ENCODE data around the gene PRPF40B.

Gene PRPF40B

DNA sequence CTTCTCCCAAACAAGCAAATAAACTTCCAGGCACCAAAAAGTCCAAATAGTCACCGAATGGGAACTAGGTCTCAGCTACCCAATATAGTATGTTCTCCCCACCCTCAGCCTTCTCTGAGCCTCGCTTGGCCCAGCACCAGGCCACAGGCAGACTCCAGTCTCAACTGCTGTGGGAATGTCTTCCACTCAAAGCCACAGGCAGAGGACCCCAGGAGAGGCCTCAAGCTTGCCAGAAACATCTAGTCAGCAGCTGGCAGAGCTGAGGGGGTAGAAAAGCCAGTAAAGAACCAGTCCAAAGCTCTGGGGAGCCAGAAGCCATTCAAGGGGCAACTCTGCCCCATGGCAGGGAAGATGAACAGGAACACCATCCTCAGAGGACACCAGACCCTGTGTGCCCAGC lies 42.0 kb downstream of the PRPF40B start:
- DNase-seq (ENCODE audit: low read depth in 2 of 2), result peak in 1 of 2 donors; percentile 41
- TF ChIP-seq, protein P1, sequence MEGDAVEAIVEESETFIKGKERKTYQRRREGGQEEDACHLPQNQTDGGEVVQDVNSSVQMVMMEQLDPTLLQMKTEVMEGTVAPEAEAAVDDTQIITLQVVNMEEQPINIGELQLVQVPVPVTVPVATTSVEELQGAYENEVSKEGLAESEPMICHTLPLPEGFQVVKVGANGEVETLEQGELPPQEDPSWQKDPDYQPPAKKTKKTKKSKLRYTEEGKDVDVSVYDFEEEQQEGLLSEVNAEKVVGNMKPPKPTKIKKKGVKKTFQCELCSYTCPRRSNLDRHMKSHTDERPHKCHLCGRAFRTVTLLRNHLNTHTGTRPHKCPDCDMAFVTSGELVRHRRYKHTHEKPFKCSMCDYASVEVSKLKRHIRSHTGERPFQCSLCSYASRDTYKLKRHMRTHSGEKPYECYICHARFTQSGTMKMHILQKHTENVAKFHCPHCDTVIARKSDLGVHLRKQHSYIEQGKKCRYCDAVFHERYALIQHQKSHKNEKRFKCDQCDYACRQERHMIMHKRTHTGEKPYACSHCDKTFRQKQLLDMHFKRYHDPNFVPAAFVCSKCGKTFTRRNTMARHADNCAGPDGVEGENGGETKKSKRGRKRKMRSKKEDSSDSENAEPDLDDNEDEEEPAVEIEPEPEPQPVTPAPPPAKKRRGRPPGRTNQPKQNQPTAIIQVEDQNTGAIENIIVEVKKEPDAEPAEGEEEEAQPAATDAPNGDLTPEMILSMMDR (IDR thresholded peaks at IDR 0.05; ENCODE audit: low read depth, low read length), result no peak
- no peak overlapping the region for H3K4me3 ChIP-seq (replicated peaks in 1 of 2; ENCODE audit: low read depth in 2 of 2, low read length in 2 of 2)

DNA sequence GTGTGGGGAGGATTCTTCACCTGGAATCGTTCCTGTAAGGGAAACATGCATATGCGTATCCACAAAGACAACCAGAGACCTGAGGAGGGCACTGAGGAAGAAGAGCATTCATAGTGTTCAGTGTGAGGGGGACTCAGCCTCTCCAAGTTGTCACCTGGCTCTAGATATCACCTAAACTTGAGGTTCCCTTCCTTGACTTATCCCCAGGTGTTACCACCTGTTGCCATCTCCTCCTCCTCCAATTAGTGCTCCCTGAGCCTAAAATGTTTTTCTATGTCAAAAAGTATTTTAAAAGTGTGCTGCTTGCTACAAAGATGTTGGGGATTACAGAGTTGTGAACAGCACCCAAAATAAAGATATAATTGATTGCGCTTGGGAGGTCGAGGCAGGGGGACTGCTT lies 42.8 kb downstream of the PRPF40B start:
- TF ChIP-seq, protein P1 (IDR thresholded peaks at IDR 0.05; ENCODE audit: low read depth, low read length), result no peak
- H3K4me3 ChIP-seq (replicated peaks in 1 of 2; ENCODE audit: low read depth in 2 of 2, low read length in 2 of 2), result no peak overlapping the region
- no peak for DNase-seq (ENCODE audit: low read depth in 2 of 2)

DNA sequence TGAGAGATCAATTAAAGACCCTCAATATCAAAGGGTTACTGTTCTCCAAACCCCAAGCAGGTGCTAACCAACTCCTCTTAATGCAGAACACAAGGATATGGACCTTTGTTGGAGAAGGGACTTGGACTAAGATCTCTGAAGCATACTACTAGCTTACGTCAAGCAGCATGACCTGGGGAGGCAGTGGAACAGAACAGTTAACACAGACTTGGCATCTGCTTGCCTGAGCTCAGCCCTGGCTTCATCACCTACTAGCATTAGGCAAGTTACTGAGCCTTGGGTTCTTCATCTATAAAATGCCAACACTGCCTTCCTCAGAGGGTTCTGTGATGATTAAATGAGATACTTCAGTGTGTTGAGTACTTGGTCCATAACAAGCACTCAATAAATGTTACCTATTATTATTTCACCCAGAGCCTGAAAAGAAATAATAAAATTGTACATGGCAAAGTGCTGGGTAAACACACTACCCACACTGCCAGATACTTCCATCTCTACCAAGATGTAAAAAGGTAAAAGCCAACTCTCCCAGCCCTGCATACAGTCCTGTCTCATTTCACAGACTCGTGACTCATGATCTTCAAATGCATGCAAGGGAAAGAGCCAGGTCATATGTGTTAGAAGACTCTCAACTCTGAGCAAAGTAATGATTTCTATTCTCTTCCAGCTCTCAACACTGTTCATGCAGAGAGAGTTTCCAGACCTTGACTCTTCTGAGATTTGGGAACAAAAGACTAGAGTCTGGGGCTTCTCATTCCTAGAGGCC lies 44.1 kb downstream of the PRPF40B start:
- H3K4me3 ChIP-seq (replicated peaks in 1 of 2; ENCODE audit: low read depth in 2 of 2, low read length in 2 of 2), result no peak overlapping the region
- DNase-seq (ENCODE audit: low read depth in 2 of 2), result peak in 1 of 2 donors; percentile 65
- TF ChIP-seq, protein P1 (IDR thresholded peaks at IDR 0.05; ENCODE audit: low read depth, low read length), result no peak

DNA sequence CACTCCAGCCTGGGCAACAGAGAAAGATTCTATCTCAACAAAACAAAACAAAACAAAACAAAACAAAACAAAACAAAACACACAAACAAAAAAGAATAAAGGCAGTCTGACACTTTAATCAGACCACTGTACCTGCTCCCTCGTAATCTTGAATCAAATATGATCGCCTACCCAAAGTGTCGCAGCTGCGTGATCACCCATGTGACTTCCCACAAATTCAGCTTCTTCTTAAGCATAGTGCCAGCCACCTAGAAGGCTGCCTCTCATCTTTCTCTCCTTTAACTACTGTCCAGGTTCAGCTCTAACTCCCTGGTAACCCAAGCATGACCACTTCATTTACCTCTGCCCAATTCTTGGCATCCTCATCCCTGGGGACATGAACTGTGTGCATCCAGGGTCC lies 46.4 kb downstream of the PRPF40B start:
- DNase-seq (ENCODE audit: low read depth in 2 of 2), result no peak
- TF ChIP-seq, protein P1 (IDR thresholded peaks at IDR 0.05; ENCODE audit: low read depth, low read length), result no peak
- H3K4me3 ChIP-seq (replicated peaks in 1 of 2; ENCODE audit: low read depth in 2 of 2, low read length in 2 of 2), result no peak overlapping the region

DNA sequence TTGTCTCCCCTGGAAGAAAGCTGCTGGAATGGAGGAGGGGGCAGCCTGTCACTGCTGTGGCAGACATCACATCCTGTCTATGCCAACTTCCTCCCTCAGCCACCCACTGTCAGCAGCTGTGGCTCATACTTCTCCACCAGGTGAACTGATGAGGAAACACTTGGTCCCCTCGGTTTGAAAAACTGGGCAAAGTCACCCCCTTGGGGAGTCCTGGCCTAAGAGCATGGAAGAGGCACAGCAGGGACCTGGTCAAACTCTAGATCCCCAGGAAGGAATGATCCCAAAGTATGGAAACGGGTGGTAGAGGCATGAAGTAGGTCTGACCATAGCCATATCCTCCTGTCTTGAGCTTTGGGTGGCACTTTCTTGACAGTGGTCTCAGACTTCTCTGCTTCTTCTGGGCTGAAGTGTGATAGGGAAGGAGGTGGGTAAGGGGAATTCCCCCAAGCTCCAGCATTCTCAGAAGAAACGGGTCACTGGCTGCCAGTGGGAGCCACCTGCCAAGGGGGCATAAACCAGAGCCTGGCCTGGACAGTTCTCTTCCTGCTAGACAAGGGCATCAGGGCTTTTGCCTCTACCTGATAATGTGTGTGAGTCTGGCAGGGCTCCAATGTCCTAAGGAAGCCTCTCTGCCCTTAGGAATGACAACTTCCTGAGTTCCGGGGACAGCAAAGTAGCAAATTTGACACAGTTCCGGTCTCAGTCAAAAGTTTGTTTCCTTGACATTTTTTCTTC lies 47.8 kb downstream of the PRPF40B start:
- TF ChIP-seq, protein P1 (IDR thresholded peaks at IDR 0.05; ENCODE audit: low read depth, low read length), result no peak
- no peak for DNase-seq (ENCODE audit: low read depth in 2 of 2)
- H3K4me3 ChIP-seq (replicated peaks in 1 of 2; ENCODE audit: low read depth in 2 of 2, low read length in 2 of 2), result no peak overlapping the region

DNA sequence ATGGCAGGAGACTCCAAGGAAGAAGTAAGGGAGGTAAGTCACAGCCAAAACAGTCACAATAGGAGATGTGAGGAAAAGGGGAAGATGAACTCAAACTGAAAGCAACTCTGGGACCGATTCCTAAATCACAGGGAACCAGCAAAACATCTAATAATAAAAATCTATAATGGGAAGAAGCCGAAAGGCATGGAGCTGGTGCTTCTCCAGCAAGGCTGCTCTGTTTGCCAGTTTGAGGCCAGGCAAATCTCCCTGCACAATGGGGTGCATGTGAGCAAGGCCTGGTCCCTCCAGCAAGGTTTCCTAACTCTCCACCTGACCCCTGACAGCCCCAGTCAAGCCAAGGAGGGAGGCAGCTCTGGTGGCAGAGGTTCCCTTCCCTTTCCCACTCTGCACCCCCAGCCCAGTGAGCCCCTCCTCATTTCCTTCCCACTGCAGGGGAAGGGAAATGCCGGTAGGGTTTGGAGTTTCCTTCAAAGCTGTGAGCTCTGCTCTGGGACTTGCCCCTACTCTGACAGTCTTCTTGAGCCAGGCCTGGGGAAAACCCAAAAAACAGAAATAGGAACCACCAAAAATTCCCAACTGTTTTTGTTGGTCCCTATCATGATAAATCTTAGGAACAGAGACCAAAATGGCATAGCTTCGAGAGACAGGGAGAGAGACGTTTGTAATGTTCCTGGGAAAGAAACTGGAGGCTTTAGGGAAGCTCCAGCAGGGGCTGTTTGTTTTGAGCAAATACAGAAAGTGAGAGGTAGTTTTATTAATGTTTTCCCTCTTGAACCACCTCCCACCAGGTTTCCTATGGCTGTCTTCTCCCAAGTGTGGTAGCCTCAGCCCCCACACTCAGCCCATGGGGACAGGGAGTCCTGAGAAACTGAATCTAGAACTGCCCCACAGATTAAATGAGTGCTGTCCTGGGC lies 49.2 kb downstream of the PRPF40B start:
- H3K4me3 ChIP-seq (replicated peaks in 1 of 2; ENCODE audit: low read depth in 2 of 2, low read length in 2 of 2), result no peak overlapping the region
- TF ChIP-seq, protein P1 (IDR thresholded peaks at IDR 0.05; ENCODE audit: low read depth, low read length), result no peak
- DNase-seq (ENCODE audit: low read depth in 2 of 2), result no peak

Data from cardiac fibroblast (primary cell).